Measurements from ENCODE around the gene POLRMT. TPM values are rescaled to one million over a fixed set of nuclear protein-coding genes. Genes with fewer than 3 reads are reported as not detected.

The POLRMT gene
- polyA plus RNA-seq, 3 donors = 54.6 to 68.8 (median 58.1) TPM

DNA sequence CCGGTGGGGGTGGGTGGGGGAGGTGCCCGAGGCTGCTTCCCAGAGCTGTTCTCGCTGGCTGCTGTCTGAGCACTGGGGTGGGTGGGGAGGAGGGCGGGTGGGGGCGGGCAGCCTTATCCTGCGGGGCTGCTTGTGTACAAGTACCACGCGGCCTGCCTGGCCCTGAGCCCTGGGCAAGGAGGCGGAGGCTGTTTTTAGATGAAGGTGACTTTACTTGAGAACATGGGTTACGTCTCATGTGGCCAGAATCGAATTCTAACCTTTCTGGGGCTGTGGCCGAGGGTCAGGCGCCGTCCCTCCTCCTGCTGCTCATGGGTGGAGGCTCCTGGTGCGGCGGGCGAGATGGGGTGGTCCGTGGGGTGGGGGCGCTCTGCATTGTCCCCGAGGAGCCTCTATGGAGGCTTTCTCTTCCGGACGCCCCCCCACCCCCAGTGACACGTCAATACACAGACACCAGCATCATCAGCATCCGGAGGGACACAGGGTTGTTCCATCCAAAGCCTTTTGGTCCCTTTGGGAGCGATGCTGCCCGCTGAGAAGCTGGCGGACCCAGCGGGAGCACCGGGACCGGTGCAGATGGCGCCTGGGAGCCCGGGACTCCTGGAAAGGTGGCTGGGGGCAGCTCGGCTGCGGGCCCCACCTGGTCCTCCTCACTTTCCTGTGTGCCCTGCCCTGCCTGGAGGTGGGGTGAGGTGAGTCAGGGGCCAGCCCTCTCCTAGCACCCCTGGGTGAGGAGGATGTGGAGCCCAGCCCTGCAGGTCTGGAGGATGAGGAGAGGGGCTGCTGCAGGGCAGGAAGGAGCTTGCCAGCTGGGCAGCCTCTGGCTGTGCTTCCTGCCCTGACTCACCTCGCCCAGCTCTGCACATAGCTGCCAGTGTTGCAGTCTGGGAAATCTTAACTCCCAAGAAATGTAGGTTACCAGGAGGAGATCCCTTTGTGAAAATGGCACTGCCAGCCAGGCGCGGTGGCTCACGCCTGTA lies 57.5 kb downstream of the POLRMT start:
- DNase-seq (ENCODE audit: extremely low read depth in 1 of 11, low read depth in 9 of 11, low spot score in 4 of 11) = no peak

DNA sequence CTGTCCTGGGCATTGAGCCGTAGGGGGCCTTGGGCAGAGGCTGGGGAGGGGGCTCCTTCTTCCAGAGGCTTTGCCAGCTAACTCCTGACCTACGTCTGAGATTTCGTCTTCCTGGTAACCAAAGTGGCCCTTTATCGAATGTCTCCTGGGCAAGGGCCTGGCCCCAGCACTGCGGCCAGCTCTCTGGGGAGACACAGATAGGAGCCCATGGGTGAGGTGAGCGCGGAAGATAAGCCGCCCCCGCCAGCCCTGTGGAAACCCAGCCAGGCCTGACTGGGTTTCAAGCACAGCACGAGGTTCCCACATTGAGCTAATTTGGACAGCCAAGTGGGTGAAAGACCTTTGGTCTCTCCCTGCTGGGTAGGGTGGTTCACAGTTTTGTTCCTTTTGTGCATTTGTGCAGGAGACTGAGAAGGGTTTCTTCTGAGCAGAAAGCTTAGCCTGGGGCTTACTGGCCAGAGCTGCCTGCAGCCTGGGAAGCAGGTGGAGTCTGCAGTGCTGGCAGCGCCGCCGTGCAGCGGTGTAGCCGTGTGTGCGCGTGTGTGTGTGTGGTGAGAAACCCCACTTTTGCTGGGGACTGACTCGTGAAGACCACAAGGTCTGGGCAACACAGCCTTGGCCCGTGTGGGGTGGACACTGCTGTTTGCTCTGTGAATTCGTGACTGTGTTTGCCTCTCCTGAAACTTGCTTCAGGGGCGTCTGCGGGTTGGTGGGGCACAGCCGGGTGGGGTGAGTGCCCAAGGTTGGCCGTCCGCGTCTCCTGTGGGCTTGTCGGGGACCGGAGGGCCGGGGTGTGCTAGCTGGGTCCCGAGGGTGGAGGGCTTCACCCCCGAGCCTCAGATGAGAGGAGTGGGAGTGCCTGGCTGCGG lies 58.4 kb downstream of the POLRMT start:
- DNase-seq (ENCODE audit: extremely low read depth in 1 of 11, low read depth in 9 of 11, low spot score in 4 of 11) = no peak

DNA sequence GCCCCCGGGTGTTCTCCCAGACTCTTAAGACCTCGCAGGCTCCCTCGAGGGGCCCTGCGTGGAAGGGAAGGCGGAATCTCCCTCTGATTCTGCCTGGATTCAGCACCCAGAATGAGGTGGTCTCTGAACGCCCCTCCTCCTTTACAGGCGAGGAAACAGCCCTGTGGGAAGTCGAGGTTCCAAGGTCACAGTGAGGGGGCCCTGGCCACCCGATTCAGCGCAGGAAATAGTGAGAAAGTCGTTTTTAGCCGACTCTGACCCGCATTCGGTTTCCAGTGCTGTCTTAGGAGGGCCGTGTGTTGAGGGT lies 59.9 kb downstream of the POLRMT start:
- no peak for DNase-seq (ENCODE audit: extremely low read depth in 1 of 11, low read depth in 9 of 11, low spot score in 4 of 11)

DNA sequence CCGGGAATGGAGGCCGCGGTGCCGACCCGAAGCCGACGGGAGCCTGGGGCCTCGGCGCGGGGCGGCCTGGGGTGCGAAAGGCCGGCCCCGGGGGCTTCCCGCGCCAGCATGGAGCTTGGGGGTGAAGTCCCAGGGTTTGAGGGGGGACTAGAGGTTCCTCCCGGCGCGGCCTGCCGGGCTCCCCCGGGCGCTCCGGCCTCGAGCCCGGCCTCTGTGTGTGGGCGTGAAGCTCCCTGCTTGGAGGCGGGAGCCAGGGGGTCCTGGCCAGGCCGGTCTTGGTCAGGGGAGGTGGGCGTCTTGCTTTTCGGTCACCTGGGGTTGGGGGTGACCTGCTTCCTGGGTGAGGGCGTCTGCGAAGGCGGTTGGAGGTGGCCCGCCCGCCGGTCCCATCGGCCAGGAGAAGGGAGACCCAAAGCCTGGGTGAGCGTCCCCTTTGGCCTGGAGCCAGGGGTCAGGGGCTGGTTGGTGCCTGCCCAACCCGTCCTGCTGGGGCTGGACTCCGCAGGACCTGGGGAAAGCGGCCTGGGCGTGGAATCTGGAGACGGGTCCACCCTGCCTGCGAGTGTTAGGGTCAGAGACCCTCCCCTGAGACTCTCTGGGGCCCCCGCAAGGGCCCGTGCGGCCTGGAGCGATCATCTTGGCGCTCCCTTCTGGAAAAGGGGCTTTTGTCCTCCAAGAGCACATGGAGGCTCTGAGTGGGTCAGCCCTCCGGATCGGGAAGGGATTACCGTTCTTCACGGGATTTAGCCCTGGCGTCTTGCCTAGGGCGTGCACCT lies 60.4 kb downstream of the POLRMT start:
- peak in 1 of 11 donors; percentile 38 for DNase-seq (ENCODE audit: extremely low read depth in 1 of 11, low read depth in 9 of 11, low spot score in 4 of 11)

DNA sequence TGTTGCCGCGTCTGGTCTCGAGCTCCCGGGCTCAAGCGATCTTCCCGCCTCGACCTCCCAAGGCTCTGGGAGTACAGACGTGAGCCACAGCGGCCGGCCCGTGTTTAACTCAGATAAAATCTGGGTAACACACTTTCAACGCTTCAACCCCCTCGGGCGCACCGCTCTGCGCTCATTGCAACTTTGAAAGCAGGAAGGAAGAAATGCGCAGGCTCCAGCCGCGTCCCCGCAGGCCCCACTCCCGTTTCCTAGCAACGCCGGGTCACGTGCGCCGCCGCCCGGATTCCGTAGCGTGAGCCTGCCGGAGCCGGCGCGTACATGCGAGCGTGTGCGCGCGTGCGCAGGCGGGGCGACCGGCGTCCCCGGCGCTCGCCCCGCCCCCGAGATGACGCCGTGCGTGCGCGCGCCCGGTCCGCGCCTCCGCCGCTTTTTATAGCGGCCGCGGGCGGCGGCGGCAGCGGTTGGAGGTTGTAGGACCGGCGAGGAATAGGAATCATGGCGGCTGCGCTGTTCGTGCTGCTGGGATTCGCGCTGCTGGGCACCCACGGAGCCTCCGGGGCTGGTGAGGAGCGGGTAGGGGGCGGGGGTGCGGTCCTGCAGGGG lies 61.1 kb downstream of the POLRMT start, which contains the start of gene BSG:
Gene BSG (plus strand): TSS at position 457 of the 603 bp plus-strand sequence. CDS start 39 bp downstream, at position 496.
- DNase-seq (ENCODE audit: extremely low read depth in 1 of 11, low read depth in 9 of 11, low spot score in 4 of 11) = peak; percentile 93 to 98 (median 96)

DNA sequence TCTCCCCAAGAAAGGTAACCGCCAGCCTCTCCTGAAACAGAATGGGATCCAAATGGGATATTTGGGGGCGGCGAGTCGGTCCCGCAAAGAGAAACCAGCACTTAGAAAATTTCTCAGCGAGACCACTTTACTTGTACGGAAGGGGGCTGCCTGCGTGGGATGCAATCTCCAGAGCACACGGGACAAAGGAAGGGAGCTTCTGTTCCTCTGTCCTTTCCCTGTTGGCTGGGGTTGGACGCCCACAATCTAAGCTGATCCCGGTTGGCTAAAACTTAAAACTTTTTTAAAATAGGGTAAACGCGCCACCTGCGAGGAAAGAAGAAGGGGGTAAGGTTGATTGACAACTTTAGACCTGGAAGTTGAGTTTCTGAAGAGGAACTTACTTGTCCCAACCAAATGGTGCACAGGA lies 61.8 kb downstream of the POLRMT start:
- peak in 1 of 11 donors; percentile 47 for DNase-seq (ENCODE audit: extremely low read depth in 1 of 11, low read depth in 9 of 11, low spot score in 4 of 11)

DNA sequence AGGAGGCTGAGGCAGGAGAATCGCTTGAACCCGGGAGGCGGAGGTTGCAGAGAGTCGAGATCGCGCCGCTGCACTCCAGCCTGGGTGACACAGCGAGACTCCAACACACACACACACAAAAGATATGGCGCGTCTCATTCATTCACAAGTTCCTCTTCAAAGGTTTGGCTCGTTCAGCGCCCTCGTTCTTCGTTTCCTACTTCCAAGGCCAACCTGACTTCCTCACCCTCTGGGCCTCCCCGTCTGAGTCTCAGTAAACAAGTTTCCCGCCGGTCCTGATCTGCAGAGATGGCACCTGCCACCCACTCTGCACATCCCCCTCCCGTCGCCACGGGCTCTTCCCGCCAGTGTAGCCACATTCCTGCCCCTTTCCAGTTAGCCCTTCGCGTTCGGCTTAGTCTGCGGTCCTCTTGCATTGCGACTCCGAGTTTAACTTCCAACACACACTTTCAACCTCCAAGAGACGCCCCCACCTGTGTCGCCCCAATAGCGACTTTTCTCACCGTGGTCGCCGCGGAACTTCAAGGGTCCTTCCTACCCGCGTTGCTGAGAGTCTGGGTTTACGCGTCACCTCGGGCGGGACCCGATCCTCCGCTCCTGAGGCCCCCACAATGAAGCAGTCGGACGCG lies 62.3 kb downstream of the POLRMT start:
- peak in 1 of 11 donors; percentile 37 for DNase-seq (ENCODE audit: extremely low read depth in 1 of 11, low read depth in 9 of 11, low spot score in 4 of 11)

DNA sequence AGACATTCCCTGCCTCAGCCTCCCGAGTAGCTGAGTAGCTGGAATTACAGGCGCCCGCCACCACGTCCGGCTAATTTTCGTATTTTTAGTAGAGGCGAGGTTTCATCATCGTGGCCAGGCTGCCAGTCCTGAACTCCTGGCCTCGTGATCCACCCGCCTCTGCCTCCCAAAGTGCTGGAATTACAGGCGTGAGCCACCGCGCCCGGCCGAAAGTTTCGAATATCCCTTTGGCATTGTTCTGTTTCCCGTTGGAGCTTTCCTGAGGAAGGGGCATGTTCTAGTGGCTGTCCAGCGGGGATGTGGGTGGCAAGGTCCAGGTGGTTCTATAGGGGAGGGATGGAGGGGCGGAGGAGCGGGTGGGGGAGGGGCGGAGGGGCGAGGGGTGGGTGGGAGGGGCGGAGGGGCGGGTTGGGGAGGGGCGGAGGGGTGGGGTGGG lies 63.1 kb downstream of the POLRMT start:
- no peak for DNase-seq (ENCODE audit: extremely low read depth in 1 of 11, low read depth in 9 of 11, low spot score in 4 of 11)

DNA sequence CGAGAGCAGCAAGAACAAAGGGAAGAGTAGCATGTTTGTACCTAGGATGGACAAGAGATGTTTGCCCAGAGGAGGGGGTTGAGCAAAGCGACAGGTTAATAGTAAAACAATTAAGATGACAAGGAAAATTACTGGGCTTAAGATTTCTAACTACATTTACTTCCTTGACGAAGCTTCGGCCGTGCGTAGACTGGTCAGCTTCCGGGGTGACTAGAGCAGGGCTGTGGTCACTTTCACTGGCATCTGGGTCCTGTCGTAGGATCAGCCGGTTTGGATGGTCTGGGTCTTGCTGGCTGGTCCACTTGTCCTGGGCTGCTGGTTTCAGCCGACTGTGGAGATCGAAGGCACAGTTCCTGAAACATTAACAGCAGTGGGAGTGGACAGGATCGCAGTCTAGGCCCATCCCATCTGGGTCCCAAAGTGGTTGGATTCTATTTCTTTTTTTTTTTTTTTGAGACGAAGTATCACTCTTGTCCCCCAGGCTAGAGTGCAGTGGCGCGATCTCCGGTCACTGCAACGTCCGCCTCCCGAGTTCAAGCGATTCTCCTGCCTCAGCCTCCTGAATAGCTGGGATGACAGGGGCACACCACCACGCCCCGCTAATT lies 65.9 kb downstream of the POLRMT start:
- DNase-seq (ENCODE audit: extremely low read depth in 1 of 11, low read depth in 9 of 11, low spot score in 4 of 11) = no peak

Other genes with a start within 250 kb of the POLRMT start
- gene C2CD4C, start 224.4 kb downstream of the POLRMT start, polyA plus RNA-seq (ENCODE audit: insufficient read length in 3 of 3) = 1 to 10 TPM; 2.0 to 3.9 (median 2.5) TPM
- 10 to 100 TPM; 30.1 to 49.3 (median 33.1) TPM for gene SHC2, start 172.5 kb downstream of the POLRMT start, polyA plus RNA-seq (ENCODE audit: insufficient read length in 3 of 3)
- 1 to 10 TPM; 3.4 to 6.5 (median 3.6) TPM for gene MADCAM1, start 137.1 kb downstream of the POLRMT start, polyA plus RNA-seq (ENCODE audit: insufficient read length in 3 of 3)
- 10 to 100 TPM in 2 of 3 donors, 1 to 10 TPM in 1; 4.0 to 17.3 (median 13.0) TPM for gene TPGS1, start 126.0 kb downstream of the POLRMT start, polyA plus RNA-seq (ENCODE audit: insufficient read length in 3 of 3)
- 10 to 100 TPM; 48.3 to 75.3 (median 61.7) TPM for gene CDC34, start 101.8 kb downstream of the POLRMT start, polyA plus RNA-seq (ENCODE audit: insufficient read length in 3 of 3)
- gene GZMM, start 89.5 kb downstream of the POLRMT start, polyA plus RNA-seq (ENCODE audit: insufficient read length in 3 of 3) = under 1 TPM in 2 of 3 donors, not detected in 1; 0.29 to 0.53 TPM
- 100 to 1,000 TPM; 359 to 541 (median 496) TPM for gene BSG, start 60.9 kb downstream of the POLRMT start, polyA plus RNA-seq (ENCODE audit: insufficient read length in 3 of 3)
- gene HCN2, start 43.7 kb downstream of the POLRMT start, polyA plus RNA-seq (ENCODE audit: insufficient read length in 3 of 3) = under 1 TPM; 0.40 to 0.45 (median 0.42) TPM
- gene FGF22, start 6.3 kb upstream of the POLRMT start, polyA plus RNA-seq (ENCODE audit: insufficient read length in 3 of 3) = 1 to 10 TPM in 1 of 3 donors, under 1 TPM in 2; 0.31 to 1.1 (median 0.92) TPM
- 10 to 100 TPM; 21.1 to 36.8 (median 35.7) TPM for gene RNF126, start 29.7 kb upstream of the POLRMT start, polyA plus RNA-seq (ENCODE audit: insufficient read length in 3 of 3)
- 10 to 100 TPM; 14.8 to 26.8 (median 20.7) TPM for gene FSTL3, start 42.9 kb upstream of the POLRMT start, polyA plus RNA-seq (ENCODE audit: insufficient read length in 3 of 3)
- under 1 TPM; 0.13 to 0.20 (median 0.19) TPM for gene PRSS57, start 61.9 kb upstream of the POLRMT start, polyA plus RNA-seq (ENCODE audit: insufficient read length in 3 of 3)
- 100 to 1,000 TPM in 2 of 3 donors, 10 to 100 TPM in 1; 69.0 to 111 (median 105) TPM for gene PALM, start 75.4 kb upstream of the POLRMT start, polyA plus RNA-seq (ENCODE audit: insufficient read length in 3 of 3)
- gene MISP, start 117.6 kb upstream of the POLRMT start, polyA plus RNA-seq (ENCODE audit: insufficient read length in 3 of 3) = 10 to 100 TPM in 1 of 3 donors, 1 to 10 TPM in 2; 4.4 to 14.4 (median 5.8) TPM
- 100 to 1,000 TPM; 349 to 460 (median 382) TPM for gene PTBP1, start 163.9 kb upstream of the POLRMT start, polyA plus RNA-seq (ENCODE audit: insufficient read length in 3 of 3)
- gene PLPPR3, start 188.4 kb upstream of the POLRMT start, polyA plus RNA-seq (ENCODE audit: insufficient read length in 3 of 3) = 10 to 100 TPM in 2 of 3 donors, 1 to 10 TPM in 1; 8.2 to 19.3 (median 15.8) TPM
- gene AZU1, start 194.3 kb upstream of the POLRMT start, polyA plus RNA-seq (ENCODE audit: insufficient read length in 3 of 3) = 1 to 10 TPM; 1.4 to 1.9 (median 1.9) TPM
- 1 to 10 TPM in 2 of 3 donors, under 1 TPM in 1; 0.81 to 2.4 (median 1.6) TPM for gene PRTN3, start 207.5 kb upstream of the POLRMT start, polyA plus RNA-seq (ENCODE audit: insufficient read length in 3 of 3)
- gene ELANE, start 218.8 kb upstream of the POLRMT start, polyA plus RNA-seq (ENCODE audit: insufficient read length in 3 of 3) = under 1 TPM; 0.33 to 0.98 (median 0.34) TPM
- 1 to 10 TPM; 1.9 to 4.9 (median 3.9) TPM for gene CFD, start 226.1 kb upstream of the POLRMT start, polyA plus RNA-seq (ENCODE audit: insufficient read length in 3 of 3)

All from renal cortex interstitium (tissue), 11 donors.